ENCODE measurements around the gene HBEGF.
A peak's percentile ranks its signal among the peaks of the same experiment; 100 is the strongest.

HBEGF gene

DNA sequence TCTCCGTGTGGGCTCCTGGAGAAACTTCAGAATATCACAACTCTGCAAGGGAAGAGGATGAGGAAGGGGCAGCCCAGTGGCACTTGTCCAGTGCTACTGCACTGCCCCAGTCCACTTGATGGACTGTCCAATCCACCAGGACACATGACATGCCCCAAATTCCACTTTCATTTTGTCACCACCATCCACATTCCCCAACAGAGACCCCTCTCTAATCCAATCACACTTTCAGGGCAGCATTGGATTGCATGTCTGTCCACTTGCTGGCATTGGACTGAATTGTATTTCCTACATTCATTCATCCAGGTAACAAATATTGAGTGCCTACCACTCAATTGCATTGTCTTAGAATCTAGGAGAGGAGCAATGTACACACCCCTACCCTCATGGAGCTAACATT, 14.8 kb downstream of the HBEGF start:
- no peak for DNase-seq

DNA sequence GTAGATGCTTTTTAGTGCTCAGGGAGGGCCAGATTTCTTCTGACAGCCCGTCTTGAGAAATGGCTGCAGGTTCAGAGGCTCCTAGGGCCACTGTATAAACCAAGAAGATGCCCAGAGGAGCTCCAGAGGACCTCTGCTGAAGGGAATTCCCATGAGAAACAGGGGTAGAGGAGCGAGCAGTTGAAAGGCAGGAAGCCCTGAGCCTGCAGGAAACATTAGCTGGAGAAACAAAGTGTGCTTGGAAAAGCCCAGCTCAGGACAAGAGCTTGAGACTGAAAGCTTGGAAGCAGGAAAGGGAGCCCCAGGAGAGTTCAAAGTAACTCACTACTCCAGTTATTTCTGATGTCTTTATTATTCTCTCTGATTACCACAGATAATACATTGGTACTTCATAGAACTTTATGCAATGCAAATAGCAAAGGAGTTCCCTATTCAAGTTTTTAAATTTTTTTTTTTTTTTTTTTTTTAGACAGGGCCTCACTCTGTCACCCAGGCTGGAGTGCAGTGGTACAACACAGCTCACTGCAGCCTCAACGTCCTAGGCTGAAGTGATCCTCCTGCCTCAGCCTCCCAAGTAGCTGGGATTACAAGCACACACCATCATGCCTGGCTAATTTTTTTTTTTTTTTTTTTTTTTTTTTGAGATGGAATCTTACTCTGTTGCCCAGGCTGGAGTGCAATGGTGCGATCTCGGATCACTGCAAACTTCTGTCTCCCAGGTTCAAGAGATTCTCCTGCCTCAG, 16.5 kb downstream of the HBEGF start:
- DNase-seq, result no peak

GRCh38 chr5:140328036-140328764, 18.2 kb downstream of the HBEGF start:
- no peak for DNase-seq

- DNase-seq, result peak in 1 of 2 experiments; percentile 25
These were observed 18.8 kb downstream of the HBEGF start for GRCh38 chr5:140327589-140327988.

GRCh38 chr5:140325486-140325885, 20.9 kb downstream of the HBEGF start:
- DNase-seq, result no peak

DNA sequence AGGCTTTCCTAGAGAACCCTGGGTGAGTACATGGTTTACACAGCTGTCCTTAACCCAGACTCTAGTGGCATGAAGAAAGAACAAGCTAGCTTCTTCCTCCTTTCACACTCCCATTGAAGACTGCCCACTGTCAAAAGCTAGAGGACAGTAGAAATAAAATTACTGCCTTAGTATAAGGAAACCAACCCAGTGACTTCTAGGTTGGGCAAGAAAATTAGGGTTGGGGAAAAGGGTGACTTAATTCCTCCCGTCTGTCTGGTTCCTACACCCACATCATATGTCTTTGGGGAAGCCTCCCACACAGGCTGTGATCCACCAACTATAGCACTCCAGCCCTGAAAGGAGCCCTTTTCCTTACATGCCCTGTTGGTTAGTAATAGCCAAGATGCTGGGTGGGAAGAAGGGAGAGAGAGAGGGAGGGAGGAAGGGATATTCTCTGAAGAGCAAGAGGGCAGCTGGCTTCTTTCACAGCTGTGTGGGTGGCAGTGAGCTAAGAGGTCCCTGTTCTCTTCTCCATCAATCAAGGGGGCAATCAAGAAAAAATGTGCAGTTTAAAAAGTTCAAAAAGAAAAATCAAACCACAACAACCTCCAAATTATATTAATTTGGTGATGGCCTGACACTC, 21.7 kb downstream of the HBEGF start:
- DNase-seq, result no peak

GRCh38 chr5:140324041-140324600, 22.3 kb downstream of the HBEGF start:
- DNase-seq, result no peak

GRCh38 chr5:140322751-140323731, 23.4 kb downstream of the HBEGF start:
- DNase-seq, result no peak

DNA sequence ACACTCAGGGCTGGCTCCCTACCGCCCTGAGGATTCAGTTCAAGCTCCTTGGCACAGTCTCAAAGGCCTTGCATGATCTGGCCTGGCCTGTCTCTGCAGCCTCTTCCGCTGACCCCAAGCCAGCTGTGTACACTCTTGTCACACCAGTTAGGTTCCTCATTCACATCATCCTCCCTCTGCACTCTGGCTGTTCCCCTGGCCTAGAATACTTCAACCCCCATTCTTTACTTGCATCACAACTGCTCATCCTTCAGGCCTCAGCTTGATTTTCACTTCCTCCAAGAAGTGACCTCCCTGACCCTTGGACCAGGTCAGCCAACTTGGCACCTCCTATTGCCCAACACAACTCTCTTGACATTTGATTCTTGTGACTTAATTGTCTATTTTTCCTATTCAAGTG, 24.6 kb downstream of the HBEGF start:
- no peak for DNase-seq

GRCh38 chr5:140319833-140320232, 26.6 kb downstream of the HBEGF start:
- no peak for DNase-seq

DNA sequence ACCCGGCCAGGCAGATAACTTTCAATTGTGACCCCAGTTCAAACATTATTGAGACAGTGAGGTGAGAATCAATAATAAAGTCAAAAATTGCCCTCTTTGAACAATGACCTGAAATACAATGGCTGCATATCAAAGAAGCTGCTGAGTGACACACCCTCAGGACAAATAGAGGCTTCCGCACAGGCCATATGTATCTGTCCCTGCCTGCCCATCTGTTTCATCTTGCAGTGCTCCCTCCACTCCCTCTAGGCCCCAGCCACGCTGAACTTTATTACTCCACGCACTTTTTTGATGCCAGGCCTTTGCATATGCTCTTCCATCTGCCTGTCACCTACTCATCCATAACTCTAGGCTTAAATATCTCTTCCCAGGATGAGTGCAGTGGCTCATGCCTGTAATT, 27.6 kb downstream of the HBEGF start:
- DNase-seq, result peak in 1 of 2 experiments; percentile 30

- DNase-seq, result no peak
These were observed 28.5 kb downstream of the HBEGF start for GRCh38 chr5:140317859-140318258.

- DNase-seq, result no peak
These were observed 33.6 kb downstream of the HBEGF start for GRCh38 chr5:140312791-140313189.

GRCh38 chr5:140312067-140312790, 34.2 kb downstream of the HBEGF start:
- no peak for DNase-seq

DNA sequence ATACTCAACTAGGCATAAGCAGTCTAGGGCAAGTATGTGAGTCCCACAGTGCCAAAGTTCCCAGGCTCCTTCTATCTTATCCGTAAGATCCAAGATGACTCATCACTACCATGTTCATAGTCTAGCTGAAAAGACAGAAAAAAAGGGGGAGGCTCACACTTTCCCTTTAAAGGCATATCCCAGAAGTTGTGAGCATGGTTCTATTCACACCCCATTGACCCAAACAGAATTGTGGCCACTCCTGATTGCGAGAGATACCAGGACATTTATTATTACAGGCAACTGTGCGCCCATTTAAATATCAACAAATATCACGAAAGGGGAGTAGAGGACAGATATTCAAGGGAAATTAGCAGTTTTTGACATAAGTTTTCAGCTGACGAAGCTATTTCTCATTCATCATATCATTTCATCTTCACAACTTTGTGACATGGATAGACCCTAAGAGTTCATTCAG, 35.4 kb downstream of the HBEGF start:
- DNase-seq, result no peak

- no peak for DNase-seq
These were observed 36.0 kb downstream of the HBEGF start for GRCh38 chr5:140310434-140310833.

- DNase-seq, result no peak
These were observed 36.6 kb downstream of the HBEGF start for GRCh38 chr5:140309706-140310249.

- DNase-seq, result no peak
These were observed 40.9 kb downstream of the HBEGF start for GRCh38 chr5:140305471-140305870.

- no peak for DNase-seq
These were observed 42.4 kb downstream of the HBEGF start for GRCh38 chr5:140303966-140304365.

- DNase-seq, result peak; percentile 92
These were observed 43.4 kb downstream of the HBEGF start, which contains the start of gene PFDN1 for GRCh38 chr5:140302786-140303639. Gene PFDN1 (minus strand): TSS chr5:140303101. CDS start chr5:140303073, 28 bp downstream.
